Measurements from ENCODE around the gene COL15A1. TPM values are rescaled to one million over a fixed set of nuclear protein-coding genes. Genes with fewer than 3 reads are reported as not detected.

The COL15A1 gene
- total RNA-seq, 4 donors from 2014 or later, result 4.6 to 51.9 (median 10.7) TPM

GRCh38 chr9:99079542-99079941 is 135.8 kb downstream of the COL15A1 start:
- intact Hi-C loops (cut with DNase I; ENCODE audit: low total_unique reads) (no loop called here), in situ Hi-C loops (cut with MboI; ENCODE audit: low pct_ligation_motif_present in 1 of 4, low pct_unique_long_range_greater_than_20kb in 1 of 4, low sequenced_read_pairs in 3 of 4) (no loop called here)
- Histone ChIP-seq H3K9me3 (no peaks in the 10 kb centered on the region), H3K27me3 (no peaks in the 10 kb centered on the region), H3K27ac (no peak overlapping the region), H3K36me3 (no peaks in the 10 kb centered on the region), H3K4me1 (peaks cover 0 to 16% (median 2%) of the 10 kb centered on the region in 4 donors), H3K4me3 (no peak overlapping the region)
- TF ChIP-seq POLR2AphosphoS5 (IDR thresholded peaks at IDR 0.05) (no peak), CTCF (IDR thresholded peaks at IDR 0.05) (no peak), EP300 (IDR thresholded peaks at IDR 0.05; ENCODE audit: low read depth) (no peak), POLR2A (IDR thresholded peaks at IDR 0.05) (no peak)
- 94 to 96% methylated on average over 2 to 3 of the region's 3 CpGs for WGBS, 2 donors (ENCODE audit: low coverage in 1 of 2)
- no peak for DNase-seq

GRCh38 chr9:99083051-99083450 is 139.3 kb downstream of the COL15A1 start:
- no peaks in the 10 kb centered on the region for H3K4me1 ChIP-seq
- intact Hi-C loops (cut with DNase I; ENCODE audit: low total_unique reads), result no loop called here
- no peak overlapping the region for H3K4me3 ChIP-seq
- TF ChIP-seq POLR2AphosphoS5 (IDR thresholded peaks at IDR 0.05) (no peak), CTCF (IDR thresholded peaks at IDR 0.05) (no peak), EP300 (IDR thresholded peaks at IDR 0.05; ENCODE audit: low read depth) (no peak), POLR2A (IDR thresholded peaks at IDR 0.05) (no peak)
- WGBS, 2 donors (ENCODE audit: low coverage in 1 of 2), result 75 to 80% methylated on average over 2 to 6 of the region's 6 CpGs
- H3K27me3 ChIP-seq, result no peaks in the 10 kb centered on the region
- no peak overlapping the region for H3K27ac ChIP-seq
- no peaks in the 10 kb centered on the region for H3K36me3 ChIP-seq
- H3K9me3 ChIP-seq, result no peaks in the 10 kb centered on the region
- in situ Hi-C loops (cut with MboI; ENCODE audit: low pct_ligation_motif_present in 1 of 4, low pct_unique_long_range_greater_than_20kb in 1 of 4, low sequenced_read_pairs in 3 of 4), result no loop called here
- no peak for DNase-seq

GRCh38 chr9:99085949-99086948 is 142.5 kb downstream of the COL15A1 start:
- Histone ChIP-seq H3K27me3 (no peaks in the 10 kb centered on the region), H3K4me1 (no peaks in the 10 kb centered on the region), H3K9me3 (no peaks in the 10 kb centered on the region), H3K36me3 (no peaks in the 10 kb centered on the region), H3K4me3 (no peak overlapping the region), H3K27ac (peak overlapping the region in 1 of 4 donors; percentile 20)
- WGBS, 2 donors (ENCODE audit: low coverage in 1 of 2), result 73 to 75% methylated on average over 6 to 12 of the region's 12 CpGs
- in situ Hi-C loops (cut with MboI; ENCODE audit: low pct_ligation_motif_present in 1 of 4, low pct_unique_long_range_greater_than_20kb in 1 of 4, low sequenced_read_pairs in 3 of 4) (no loop called here), intact Hi-C loops (cut with DNase I; ENCODE audit: low total_unique reads) (no loop called here)
- no peak for TF ChIP-seq POLR2A (IDR thresholded peaks at IDR 0.05)
- DNase-seq, result no peak

- TF ChIP-seq EP300 (IDR thresholded peaks at IDR 0.05; ENCODE audit: low read depth) (no peak), POLR2A (IDR thresholded peaks at IDR 0.05) (no peak), CTCF (IDR thresholded peaks at IDR 0.05) (no peak), POLR2AphosphoS5 (IDR thresholded peaks at IDR 0.05) (no peak)
- Histone ChIP-seq H3K27me3 (no peaks in the 10 kb centered on the region), H3K4me3 (no peak overlapping the region), H3K9me3 (no peaks in the 10 kb centered on the region), H3K27ac (no peak overlapping the region), H3K36me3 (no peaks in the 10 kb centered on the region), H3K4me1 (no peaks in the 10 kb centered on the region)
- no peak for DNase-seq
- 90 to 93% methylated on average over 2 to 3 of the region's 3 CpGs for WGBS, 2 donors (ENCODE audit: low coverage in 1 of 2)
- in situ Hi-C loops (cut with MboI; ENCODE audit: low pct_ligation_motif_present in 1 of 4, low pct_unique_long_range_greater_than_20kb in 1 of 4, low sequenced_read_pairs in 3 of 4), result no loop called here
- intact Hi-C loops (cut with DNase I; ENCODE audit: low total_unique reads), result no loop called here
Measured at GRCh38 chr9:99087462-99087861, 143.8 kb downstream of the COL15A1 start.

All from transverse colon (tissue), 4 donors.